DMS153 treated with DMSO at 0.1 percent for 48 hours (cell line): ENCODE measurements around the gene SHKBP1.
"Not testable (repeated sequence)": the region's sequence is repeated elsewhere in the genome, so short reads cannot be mapped to it uniquely, and the experiment has no call there.

ENCODE experiments used
- DNase-seq: peaks from one replicate; lab custom pipeline; 2025; ENCODE audit not compliant: unreplicated experiment; lab: John Stamatoyannopoulos, UW

The SHKBP1 gene

GRCh38 chr19:40555978-40556689 is 20.5 kb upstream of the SHKBP1 start:
- no peak for DNase-seq

DNA sequence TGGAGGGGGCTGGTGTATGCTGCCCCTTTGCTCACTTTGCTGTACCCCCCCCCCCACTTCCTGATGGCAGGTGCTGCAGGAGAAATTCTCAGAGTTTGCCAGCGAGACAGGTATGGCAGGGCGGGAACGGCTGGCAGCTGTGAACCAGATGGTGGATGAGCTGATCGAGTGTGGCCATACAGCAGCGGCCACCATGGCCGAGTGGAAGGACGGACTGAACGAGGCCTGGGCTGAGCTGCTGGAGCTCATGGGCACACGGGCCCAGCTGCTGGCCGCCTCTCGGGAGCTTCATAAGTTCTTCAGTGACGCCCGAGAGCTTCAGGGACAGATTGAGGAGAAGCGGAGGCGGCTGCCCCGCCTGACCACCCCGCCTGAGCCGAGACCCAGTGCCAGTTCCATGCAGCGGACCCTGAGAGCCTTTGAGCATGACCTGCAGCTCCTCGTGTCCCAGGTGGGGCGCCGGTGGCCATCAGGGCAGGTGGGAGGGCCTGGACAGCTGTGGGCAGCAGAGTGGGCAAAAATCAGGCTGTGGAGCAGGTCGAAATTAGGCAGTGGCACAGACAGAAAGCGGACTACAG is 19.6 kb upstream of the SHKBP1 start:
- DNase-seq, result no peak

GRCh38 chr19:40559394-40559793 is 17.3 kb upstream of the SHKBP1 start:
- no peak for DNase-seq

- no peak for DNase-seq
These were observed 16.6 kb upstream of the SHKBP1 start for GRCh38 chr19:40560092-40560507.

- DNase-seq, result no peak
These were observed 14.7 kb upstream of the SHKBP1 start for GRCh38 chr19:40561947-40562346.

GRCh38 chr19:40564535-40564934 is 12.1 kb upstream of the SHKBP1 start:
- DNase-seq, result not testable (repeated sequence)

DNA sequence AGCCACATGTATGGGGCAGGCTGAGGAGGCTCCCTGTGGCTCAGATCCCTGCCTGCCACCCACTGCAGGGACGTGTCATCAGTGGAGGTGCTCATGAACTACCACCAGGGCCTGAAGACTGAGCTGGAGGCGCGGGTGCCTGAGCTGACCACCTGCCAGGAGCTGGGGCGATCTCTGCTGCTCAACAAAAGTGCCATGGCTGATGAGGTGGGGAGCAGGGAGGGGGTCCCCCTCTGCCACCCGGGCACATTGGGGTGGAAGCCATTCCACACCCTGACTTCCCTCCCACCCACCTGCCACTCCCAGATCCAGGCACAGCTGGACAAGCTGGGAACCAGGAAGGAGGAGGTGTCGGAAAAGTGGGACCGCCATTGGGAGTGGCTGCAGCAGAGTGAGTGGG is 11.3 kb upstream of the SHKBP1 start:
- no peak for DNase-seq

- DNase-seq, result no peak
These were observed 10.7 kb upstream of the SHKBP1 start for GRCh38 chr19:40565910-40566495.

GRCh38 chr19:40567040-40567749 is 9.5 kb upstream of the SHKBP1 start:
- no peak for DNase-seq

GRCh38 chr19:40567750-40568494 is 8.8 kb upstream of the SHKBP1 start:
- DNase-seq, result no peak

DNA sequence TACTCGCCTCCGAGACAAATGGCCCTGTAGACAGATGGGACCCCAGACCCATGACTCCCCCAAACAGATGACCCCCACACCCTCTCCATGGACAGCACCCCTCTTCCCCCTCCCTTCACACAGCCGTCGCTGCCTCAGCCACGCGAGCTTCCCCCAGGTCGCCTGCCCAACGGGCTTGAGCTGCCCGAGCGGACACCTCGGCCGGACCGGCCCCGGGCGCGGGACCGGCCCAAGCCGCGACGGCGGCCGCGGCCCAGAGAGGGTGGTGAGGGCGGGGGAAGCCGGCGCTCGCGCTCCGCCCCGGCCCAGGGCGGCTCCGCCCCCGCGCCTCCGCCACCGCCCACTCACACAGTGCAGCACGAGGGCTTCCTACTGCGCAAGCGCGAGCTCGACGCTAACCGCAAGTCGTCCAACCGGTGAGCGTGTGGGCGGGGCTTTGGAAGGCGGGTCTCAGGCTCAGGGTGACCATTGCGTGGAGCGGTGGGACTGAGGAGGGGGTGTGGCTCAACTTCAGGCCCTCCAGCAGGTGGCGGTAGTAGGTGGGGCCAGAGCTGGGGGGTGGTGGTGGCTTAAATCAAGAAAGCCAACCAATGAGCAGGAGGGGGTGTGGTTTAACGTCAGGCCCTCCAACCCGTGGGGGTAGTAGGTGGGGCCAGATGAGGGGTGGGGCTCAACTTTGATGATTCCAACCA is 6.2 kb upstream of the SHKBP1 start:
- DNase-seq, result peak; percentile 98

DNA sequence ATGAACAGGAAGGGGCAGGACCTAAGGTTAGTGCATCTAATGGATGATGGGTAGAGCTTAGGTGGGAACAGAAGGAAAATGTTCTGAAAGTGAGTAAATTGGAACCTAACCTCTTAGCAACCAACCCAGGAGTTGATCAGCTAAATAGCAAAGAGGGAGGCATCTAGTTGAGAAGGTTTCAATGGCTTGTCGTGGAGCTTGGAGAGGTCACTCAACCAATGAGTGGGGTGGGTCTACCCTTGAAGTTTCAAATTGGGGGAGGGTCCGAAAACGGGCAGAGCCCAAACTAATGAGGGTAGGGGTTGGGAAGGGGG is 5.7 kb upstream of the SHKBP1 start:
- no peak for DNase-seq

DNA sequence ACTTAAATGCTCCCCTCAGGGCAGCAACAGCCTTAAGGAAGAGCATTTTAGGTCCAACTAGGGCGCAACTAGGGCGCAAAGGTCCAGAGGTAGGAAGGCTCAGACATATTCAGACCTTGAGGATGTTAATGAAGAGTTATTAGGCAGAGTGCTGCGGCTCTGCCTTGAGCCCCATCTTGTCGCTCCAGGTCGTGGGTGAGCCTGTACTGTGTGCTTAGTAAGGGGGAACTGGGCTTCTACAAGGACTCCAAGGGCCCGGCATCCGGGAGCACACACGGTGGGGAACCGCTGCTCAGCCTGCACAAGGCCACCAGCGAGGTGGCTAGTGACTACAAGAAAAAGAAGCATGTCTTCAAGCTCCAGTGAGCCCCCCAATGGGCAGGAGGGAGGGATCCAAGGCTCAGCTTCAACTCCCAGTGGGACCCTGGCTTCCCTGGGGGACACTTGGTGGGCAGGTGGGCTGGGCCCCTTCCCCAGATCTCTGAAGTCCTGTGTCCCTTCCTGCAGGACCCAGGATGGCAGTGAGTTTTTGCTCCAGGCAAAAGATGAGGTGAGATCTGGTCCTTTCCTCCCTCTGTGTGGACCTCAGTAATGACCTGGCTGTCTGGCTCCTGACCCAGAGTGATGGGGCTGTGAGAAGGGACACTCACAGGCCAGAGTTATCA is 4.7 kb upstream of the SHKBP1 start:
- DNase-seq, result no peak

GRCh38 chr19:40575326-40575725 is 1.3 kb upstream of the SHKBP1 start:
- no peak for DNase-seq

DNA sequence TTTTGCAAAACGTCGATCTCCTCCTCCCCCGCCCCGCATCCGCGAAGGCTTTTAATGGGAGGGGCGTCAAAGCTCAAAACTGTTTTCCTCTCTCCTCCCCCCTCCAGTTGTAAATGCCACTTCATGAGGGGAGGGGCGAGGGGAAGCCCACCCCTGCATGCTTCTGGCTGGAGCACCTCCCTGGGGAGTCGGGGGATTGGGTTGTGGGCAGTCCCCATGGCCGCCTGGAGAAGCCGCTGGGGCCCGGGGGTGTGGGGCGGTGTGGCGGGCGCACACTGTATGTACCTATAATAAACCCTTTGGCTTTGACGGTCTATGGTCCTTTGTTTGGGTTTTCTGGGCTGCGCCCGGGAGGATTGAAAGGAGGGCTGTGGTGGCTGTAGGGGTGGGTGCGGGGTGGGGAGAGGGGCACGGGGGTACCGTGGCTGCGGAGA is 505 bp upstream of the SHKBP1 start:
- no peak for DNase-seq

GRCh38 chr19:40578442-40578908 is 1.8 kb downstream of the SHKBP1 start:
- no peak for DNase-seq

DNA sequence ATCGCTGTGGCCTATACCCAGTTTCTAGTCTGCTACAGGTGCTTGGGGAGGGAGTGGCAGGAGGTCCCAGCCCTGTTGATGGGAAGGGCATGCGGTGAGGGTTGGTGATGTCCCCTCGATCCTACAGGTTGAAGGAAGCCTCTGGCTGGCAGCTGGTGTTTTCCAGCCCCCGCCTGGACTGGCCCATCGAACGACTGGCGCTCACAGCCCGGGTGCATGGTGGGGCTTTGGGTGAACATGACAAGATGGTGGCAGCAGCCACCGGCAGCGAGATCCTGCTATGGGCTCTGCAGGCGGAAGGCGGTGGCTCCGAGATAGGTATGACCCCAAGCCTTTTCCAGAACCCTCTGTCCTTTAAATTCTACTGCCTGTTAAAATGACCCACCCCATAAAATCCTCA is 3.9 kb downstream of the SHKBP1 start:
- DNase-seq, result no peak

DNA sequence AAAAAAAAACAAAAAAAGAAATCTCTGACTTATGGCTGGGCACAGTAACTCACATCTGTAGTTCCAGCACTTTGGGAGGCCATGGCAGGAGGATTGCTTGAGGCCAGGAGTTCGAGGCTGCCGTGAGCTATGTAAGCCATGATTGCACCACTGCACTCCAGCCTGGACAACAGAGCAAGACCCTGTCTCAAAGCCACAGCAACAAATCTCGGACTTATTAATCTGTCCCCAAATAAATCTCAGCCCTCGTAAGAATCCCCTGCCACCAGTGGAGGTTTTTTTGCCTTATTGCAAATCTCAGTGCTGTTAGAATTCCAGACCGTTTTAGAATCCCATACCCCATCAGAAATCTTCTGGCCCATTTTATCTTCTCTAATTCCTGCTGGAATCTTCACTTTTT is 4.9 kb downstream of the SHKBP1 start:
- no peak for DNase-seq

DNA sequence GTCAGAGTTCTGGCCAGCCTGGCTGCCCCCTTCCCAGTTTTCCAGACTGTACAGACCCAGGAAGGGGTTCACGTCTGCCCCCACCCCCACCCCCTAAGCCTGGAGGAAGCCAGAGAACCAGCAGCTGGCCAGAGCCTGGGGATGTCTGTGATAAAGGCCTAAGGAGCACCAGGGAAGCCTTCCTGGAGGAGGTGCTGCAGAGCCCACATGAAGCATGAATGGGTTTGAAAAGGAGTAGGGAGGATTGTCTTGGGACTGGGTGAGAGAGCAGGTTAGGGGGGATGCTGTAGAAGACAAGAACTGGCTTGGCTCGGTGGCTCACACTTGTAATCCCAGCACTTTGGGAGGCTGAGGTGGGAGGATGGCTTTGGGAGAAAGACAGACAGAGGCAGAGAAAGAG is 5.8 kb downstream of the SHKBP1 start:
- DNase-seq, result no peak

- no peak for DNase-seq
These were observed 6.6 kb downstream of the SHKBP1 start for GRCh38 chr19:40583283-40583682.
